ENCODE measurements around the gene NR5A1.

GRCh38 chr9:124490004-124490403 is 17.2 kb downstream of the NR5A1 start:
- TF ChIP-seq CTCF (conservative IDR thresholded peaks at IDR 0.05; ENCODE audit: low read length): no peak
- TF ChIP-seq EZH2phosphoT487 (IDR thresholded peaks at IDR 0.05; ENCODE audit: borderline replicate concordance): no peak
